Dedifferentiated amniotic fluid mesenchymal stem cell (primary cell): ENCODE results near the gene FBXO9.

Experiments
- DNase-seq: peaks from one replicate; pipeline ENCODE4 v3.0.0-alpha.2; 2016; ENCODE audit errors: extremely low spot score

The FBXO9 gene

DNA sequence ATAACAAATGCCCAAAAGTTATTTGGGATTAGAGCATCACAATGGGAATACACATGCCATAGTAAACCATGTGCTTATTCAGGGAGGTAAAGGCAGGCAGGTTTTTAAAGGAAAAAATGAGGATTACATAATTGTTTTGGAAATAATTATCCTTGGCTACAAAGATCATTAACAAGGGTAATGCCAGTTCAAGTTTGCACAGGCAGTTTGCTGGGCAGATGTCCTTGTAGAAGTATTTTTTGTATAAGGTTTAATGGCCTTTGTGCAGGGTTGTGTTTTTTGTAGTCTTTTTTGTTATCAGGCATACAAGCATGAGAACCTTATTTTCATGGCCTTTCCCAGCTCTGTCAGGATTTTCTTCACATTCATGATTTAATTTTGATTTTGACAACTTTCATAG lies 24.7 kb downstream of the FBXO9 start:
- DNase-seq: no peak

DNA sequence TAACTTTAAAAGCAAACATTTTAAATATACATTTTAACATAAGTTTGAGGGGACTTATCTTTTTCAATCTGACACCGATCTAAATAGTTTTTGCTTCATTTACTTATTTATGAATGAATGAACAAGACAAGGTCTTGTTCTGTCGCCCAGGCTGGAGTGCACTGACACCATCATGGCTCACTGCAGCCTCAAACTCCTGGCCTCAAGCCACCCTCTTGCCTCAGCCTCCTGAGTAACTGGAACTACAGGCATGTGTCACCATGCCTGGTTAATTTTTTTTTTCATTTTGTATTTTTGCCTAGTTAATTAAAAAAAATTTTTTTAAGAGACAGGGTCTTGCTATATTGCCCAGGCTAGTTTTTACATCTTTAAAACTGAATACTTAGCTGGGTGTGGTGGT lies 25.4 kb downstream of the FBXO9 start:
- no peak for DNase-seq

DNA sequence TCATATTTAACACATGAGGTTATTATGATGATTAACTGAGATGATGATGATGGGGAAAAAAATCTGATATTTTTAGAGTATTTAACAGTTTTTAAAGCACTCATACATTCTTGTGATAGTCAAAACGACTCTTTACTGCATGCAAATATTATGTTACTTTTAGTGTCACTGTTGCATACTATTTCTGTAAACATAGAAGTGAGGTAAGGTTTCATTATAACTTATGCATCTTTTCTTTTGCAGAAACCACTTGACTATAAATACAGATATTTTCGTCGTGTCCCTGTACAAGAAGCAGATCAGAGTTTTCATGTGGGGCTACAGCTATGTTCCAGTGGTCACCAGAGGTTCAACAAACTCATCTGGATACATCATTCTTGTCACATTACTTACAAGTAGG lies 30.1 kb downstream of the FBXO9 start:
- DNase-seq: no peak

- no peak for DNase-seq
Measured at GRCh38 chr6:53095716-53096115, 30.5 kb downstream of the FBXO9 start.

- DNase-seq: peak; percentile 17
Measured at GRCh38 chr6:53100561-53100960, 35.4 kb downstream of the FBXO9 start.

- no peak for DNase-seq
Measured at GRCh38 chr6:53101006-53101405, 35.8 kb downstream of the FBXO9 start.

- no peak for DNase-seq
Measured at GRCh38 chr6:53103993-53104675, 38.9 kb downstream of the FBXO9 start.

DNA sequence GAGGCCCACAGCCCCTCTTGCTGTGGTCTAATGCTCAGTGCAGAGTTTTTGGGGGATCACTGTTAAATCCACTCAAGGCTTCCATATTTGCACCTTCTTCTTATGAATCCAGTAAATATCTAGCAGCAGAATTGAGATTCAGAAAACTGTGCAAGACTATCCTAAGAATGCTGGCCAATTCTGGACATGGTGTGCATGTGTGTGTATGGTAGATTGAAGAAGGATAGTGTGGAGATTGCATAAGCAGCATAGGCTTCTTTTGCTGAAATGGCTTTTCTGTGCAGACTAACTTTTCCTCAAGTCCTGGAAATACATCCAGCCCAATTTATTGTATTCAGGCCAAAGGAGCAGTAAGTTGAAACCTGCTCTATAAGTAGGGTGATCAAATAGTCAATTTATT lies 39.7 kb downstream of the FBXO9 start:
- no peak for DNase-seq

DNA sequence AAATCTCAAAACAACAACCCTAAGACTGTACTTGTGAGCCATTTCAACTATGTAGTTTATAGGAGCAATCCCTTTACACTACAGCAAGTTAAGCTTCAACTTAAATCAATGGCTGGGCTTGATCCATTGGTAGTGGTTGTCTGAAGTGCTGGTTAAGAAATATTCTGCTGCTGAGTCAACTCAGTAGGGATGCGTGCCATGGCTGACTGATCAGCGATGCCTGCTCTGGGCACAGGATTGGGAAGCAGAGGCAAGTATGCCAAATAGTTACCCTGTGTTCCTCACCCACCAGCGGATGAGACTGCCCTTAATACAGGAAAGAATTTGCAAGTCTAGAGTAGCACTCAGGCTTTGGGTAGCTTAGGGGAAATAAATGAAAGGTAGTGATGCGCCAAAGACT lies 41.9 kb downstream of the FBXO9 start:
- DNase-seq: no peak

DNA sequence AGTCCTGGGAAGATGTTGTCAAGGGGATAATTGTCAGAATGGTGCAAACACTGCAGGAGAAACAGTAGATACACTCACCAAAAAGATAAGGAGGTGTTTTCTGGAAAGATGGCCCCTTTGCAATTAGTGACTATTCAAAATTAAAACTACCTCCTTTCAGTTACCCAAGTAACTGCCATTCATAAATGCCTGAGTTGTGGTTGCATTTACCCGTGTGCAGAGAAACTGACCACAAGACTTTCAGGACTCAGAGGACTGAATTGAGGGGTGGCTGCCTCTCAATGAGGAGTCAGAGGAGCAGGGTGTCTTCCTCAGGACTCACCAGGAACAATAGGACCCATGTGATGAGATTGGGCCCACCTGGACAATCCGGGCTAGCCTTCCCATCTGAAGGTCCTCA lies 44.4 kb downstream of the FBXO9 start:
- DNase-seq: no peak

DNA sequence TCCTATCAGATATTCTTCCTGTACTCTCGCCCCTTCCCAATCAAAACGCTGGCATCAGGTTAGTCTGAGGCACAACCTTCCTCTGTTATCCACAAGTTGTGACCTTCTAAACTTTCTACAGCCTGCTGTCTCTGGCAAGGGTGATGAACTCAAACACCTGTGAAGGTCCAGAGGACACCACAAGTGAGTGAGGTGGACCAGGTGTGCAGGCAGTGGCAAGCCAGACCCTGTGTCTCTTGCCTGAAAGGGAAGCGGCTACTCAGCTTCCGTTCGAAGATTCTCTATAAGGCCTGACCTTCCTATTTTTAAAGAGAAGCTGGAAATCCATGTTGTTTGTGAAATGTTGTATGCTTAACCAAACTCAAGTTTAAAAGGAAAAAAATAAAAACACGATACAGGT lies 46.7 kb downstream of the FBXO9 start:
- DNase-seq: no peak

DNA sequence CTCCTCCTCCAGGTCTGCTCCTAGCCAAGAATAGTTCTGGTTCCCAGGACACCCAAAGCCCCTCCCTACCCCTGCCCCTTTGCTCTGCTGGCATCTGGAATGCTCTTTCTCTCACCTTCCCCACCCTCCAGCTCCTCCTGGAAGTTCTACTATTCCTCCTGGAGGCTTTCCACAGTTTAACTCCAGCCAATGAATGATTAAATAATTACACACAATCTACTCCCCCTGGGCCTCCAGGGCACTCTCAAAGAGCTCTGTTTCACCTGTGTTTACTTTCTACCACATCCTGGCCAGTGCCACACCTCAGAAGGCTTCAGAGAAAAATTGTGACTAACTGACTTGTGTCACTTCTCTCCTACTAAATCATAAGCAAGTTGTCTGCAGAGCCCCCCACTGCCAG lies 47.2 kb downstream of the FBXO9 start:
- no peak for DNase-seq

GRCh38 chr6:53112871-53113270 lies 47.7 kb downstream of the FBXO9 start:
- DNase-seq: no peak

DNA sequence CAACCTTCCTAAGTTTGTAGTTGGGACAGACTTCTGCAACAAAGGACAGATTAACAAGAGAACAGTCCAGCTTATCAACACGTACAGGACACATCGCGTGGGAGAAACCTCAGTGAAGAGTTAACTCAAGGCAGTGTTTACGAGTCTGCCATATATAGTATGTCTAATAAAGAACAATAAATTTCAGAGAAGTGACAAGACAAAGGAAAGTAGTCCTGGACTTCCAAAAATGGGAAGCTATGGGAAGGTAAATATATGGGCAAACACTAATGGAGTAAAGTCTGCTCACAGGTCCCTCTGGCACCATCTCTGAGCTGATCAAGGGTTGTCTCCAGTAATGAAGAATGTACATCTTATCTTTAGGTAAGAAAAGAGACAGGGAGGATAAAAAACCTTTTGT lies 48.5 kb downstream of the FBXO9 start:
- no peak for DNase-seq

- no peak for DNase-seq
Measured at GRCh38 chr6:53115113-53115512, 49.9 kb downstream of the FBXO9 start.

DNA sequence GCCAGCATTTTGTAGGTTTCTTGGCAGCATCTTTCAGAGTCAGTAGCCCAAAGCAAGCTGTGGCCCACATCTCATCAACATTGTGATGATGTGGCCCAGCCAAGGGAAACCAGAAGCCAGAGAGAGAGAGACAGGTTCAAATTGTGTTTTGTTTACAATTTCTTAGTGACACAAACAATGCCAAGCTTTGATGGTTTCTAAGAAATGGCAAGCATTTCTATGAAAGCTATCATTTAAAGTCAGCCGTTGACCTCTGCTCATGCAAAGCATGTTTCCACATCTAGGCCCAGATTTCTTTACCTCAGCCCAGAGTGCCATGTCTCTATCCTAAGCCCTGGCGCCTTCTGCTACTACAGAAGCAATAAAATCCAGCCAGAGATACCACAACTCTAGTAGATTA lies 50.5 kb downstream of the FBXO9 start:
- no peak for DNase-seq

DNA sequence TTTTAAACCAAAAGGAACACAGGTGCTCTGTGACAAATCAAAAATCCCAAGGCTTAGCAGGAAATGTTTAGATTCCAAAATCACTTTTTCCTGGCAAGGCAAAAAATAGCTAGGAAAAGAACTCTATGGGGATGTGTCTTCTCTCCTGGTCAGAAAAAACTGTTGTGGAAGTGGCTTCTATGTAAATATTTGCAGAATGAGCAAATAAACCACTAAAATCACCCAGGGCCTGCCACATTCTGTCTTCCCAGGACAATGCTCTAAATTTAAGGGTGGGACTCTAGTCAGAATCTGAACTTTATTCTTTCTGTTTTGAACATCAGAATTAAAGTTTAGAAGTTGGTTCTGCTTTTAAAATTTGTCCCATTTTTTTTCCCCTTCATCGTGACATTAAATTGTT lies 54.1 kb downstream of the FBXO9 start:
- DNase-seq: no peak

DNA sequence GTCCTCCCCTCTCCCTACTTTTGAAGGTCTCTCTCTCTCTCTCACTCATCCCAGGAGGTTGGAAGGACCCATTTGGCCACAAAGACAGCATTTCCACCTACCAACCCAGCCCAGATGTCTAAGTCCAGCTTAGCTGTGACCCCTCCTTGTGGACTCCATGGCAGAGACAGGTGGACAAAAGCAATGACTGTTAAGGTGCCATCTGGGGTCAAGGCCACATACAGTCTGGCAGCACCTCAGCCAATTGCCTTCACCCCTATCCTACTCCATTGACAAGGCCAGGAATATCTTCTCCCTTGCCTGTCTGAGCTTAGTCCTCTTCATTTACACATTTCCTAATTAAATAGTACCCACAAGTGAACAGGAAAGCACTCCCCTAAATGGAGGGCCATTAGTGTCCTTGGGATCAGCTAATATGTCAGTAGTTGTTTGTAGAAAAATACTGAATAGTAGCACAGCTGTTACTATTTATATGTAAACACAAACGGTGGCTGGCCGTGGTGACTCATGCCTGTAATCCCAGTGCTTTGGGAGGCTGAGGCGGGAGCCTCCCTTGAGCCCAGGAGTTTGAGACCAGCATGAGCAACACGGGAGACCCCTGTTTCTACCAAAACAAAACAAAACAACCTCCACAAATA lies 54.7 kb downstream of the FBXO9 start:
- peak; percentile 60 for DNase-seq

- no peak for DNase-seq
Measured at GRCh38 chr6:53124131-53124800, 59.1 kb downstream of the FBXO9 start.

DNA sequence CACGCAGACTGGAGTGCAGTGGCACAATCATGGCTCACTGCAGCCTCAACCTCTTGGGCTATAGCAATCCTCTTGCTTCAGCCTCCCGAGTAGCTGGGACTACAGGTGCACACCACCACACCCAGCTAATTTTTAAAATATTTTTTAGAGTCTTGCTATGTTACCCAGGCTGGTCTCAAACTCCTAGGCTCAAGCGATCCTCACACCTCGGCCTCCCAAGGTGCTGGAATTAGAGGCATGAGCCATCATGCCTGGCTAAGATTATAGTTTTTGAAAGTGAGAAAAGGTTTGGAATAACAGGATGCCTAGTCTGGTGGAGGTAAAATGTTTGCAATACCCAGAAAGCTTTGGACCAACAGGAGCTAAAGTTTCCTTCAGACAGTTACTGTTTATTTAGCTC lies 60.1 kb downstream of the FBXO9 start:
- DNase-seq: no peak

- no peak for DNase-seq
Measured at GRCh38 chr6:53128842-53129241, 63.6 kb downstream of the FBXO9 start.

- DNase-seq: no peak
Measured at GRCh38 chr6:53130569-53131290, 65.5 kb downstream of the FBXO9 start.

DNA sequence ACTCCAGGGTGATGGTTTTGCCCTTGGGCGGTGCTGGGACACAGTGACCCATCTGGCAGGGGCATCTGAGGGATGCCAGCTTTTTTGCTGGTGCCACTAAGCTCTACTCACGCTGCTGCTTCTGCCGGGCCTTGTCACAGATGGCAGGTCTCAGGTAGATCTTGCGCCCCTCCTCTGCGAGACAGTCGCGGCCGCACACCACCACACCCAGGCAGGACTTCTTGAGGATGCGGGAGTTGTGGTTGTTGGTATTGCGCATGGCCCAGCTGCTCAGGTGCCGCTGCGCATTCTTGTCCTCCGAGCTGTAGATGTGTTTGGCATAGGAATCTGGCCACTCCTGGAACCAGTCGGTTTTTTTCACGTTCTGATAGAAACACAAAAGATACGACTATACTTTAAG lies 68.8 kb downstream of the FBXO9 start:
- no peak for DNase-seq
